GM19468 (cell line): ENCODE measurements around the gene ACTL6B.
A peak's percentile ranks its signal among the peaks of the same experiment; 100 is the strongest.
"Not testable (repeated sequence)": the region's sequence is repeated elsewhere in the genome, so short reads cannot be mapped to it uniquely, and the experiment has no call there.

ENCODE experiments used
- ATAC-seq: cut with Tn5 transposase; IDR thresholded peaks from one replicate; pipeline ENCODE4 v1.9.1; 2021; ENCODE audit warnings: mild to moderate bottlenecking, moderate library complexity, moderate number of reproducible peaks; ENCODE audit not compliant: unreplicated experiment; ENCODE audit errors: extremely low read depth

The ACTL6B gene

DNA sequence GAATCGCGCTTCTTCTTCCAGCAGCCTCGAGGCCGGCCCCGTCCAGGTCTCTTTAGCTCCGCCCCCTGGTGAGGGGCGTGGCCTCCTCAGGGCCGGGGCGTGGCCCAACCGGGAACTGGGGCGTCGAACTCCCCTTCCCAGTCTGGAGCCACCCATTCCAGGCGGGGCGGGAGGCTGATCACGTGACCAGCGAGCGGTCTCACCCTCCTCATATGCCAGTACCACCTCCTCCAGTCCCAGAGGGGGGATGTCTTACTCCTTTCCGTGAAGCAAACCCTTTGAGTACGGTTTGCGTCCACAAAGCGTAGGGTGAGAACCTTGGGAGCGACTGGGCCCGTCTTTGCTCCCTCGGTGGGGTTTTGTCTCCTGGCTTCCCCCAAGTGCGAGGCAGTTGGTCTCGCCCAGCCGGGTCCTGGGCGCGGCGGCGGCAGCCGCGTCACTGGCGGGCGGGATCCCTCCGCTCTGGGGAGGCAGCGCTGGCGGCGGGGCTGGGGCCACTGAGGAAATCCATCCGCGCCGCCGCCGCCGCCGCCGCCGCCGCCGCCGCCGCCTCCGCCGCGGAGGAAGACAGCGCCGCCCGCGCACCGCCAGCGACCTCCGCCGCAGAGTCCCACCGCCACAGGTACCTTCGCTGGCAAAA lies 17.2 kb upstream of the ACTL6B start, which contains the start of gene GNB2:
GNB2 (plus strand) TSS at position 439 of the 640 bp plus-strand sequence. CDS start 2,526 bp downstream, outside the sequence.
- peak; percentile 41 for ATAC-seq

DNA sequence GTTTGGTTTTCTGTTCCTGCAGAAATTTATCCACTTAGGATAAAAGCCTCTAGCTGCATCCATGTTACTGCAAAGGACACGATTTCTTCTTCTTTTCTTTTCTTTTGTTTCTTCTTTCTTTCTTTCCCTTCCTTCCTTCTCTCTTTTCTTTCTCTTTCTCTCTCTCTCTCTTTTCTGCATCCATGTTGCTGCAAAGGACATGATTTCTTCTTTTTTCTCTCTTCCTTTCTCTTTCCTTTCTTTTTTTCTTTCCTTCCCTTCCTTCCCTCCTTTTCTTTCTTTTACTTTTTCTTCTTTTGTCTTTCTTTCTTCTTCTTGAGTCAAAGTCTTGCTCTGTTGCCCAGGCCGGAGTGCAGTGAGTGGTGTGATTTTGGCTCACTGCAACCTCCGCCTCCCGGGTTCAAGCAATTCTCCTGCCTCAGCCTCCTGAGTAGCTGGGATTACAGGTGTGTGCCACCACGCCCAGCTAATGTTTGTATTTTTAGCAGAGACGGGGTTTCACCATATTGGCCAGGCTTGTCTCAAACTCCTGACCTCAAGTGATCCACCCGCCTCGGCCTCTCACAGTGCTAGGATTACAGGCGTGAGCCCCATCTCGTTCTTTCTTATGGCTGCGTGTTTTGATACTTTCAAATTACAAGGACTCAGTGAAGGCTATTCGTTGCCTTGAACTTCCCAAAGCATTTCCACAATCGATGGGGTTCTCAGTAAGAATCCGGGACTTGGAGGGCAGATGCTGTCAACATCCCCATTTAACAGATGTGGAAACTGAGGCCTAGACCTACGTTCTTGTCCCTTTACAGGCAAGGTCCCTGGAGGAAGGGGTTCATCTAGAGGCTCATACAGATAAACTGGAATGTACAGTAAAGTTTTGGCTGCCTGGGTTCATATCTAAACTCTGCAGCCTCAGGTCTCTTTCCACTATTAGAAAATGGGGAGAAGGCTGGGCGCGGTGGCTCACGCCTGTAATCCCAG lies 15.4 kb upstream of the ACTL6B start:
- no peak for ATAC-seq

DNA sequence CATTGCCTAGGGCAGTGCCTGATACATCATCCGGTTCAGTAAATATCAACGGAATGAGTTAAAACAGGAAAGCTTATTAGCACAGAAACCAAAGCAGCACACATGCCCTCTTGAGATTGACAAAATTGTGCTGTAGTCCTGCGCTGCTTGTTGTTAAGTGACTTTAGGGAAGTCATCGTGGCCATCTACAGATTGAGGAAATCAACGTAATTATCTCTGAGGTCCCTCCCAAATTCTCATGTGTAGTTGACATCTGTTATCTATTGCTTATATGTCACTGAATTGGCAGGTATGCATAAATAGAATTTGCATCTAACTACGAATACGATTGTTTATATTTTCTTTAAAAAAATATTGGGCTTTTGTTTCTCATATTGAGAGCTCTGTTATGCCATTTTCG lies 13.8 kb upstream of the ACTL6B start:
- no peak for ATAC-seq

DNA sequence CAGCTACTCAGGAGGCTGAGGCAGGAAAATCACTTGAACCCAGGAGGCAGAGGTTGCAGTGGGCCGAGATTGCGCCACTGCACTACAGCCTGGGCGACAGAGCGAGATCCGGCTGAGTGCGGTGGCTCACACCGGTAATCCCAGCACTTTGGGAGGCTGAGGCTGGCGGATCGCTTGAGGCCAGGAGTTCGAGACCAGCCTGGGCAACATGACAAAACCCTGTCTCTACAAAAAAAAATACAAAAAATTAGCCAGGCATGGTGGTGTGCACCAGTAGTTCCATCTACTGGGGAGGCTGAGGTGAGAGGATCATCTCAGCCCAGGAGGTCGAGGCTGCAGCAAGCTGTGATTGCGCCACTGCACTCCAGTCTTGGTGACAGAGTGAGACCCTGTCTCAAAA lies 12.9 kb upstream of the ACTL6B start:
- ATAC-seq: not testable (repeated sequence)

DNA sequence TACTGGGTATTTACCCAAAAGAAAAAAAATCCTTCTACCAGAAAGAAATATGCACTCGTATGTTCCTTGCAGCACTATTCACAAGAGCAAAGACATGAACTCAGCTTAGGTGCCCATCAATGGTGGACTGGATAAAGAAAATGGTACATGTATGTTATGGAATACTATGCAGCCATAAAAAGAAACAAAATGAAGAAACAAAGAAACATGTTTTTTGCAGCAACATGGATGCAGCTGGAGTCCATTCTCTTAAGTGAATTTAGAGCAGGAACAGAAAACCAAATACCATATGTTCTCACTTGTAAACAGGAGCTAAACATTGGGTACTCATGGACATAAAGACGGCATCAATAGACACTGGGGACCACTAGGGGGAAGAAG lies 11.8 kb upstream of the ACTL6B start:
- no peak for ATAC-seq

DNA sequence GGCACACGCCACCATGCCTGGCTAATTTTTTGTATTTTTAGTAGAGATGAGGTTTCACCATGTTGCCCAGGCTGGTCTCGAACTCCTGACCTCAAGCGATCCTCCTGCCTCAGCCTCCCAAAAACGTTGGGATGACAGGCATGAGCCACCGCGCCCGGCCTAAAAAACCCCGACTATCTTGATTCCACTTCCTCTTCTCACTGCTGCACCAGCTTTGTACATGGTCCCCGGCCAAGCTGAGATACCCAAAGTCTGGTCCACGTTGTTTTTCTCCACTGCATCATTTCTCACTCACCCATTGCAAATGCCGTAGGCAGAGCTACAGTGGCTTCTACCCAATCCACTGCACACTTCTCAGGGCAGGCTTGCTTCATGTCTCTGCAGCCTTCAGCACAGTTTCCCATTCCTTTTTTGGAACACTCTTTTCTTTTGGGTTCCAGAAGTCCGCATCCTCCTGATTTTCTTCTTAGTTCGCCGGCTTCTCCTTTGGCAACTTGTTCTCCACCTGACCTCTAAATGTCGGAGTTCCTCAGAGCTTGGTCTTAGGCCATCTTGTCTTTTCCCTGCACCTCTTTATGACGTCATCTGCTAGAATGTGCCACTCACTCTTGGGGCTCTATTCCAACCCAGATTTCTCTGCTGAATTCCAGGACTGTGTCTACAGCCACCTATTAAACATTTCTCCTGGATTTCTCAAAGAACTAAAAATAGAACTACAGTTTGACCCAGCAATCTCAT lies 11.3 kb upstream of the ACTL6B start:
- ATAC-seq: no peak

DNA sequence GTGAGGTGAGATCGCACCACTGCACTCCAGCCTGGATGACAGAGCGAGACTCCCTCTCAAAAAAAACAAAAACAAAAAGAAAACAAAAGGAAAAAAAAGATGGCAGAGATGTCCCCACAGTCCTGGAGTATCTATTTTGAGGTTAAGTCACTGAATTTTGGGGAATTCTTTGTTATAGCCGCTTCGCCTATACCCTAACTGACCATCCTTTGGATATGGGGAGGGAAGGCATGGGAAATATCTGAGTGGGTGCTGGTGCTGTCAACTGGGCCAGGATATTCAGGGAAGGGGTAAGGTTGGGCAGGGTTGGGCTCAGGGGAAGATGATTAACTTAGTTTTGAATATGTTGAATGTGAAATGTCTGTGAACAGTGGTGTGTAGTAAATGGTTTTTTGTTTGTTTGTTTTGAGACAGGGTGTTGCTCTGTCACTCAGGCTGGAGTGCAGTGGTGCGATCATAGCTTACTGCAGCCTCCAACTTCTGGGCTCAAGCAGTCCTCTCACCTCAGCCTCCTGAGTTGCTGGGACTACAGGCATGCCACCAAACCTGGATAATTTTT lies 9.0 kb upstream of the ACTL6B start:
- no peak for ATAC-seq

DNA sequence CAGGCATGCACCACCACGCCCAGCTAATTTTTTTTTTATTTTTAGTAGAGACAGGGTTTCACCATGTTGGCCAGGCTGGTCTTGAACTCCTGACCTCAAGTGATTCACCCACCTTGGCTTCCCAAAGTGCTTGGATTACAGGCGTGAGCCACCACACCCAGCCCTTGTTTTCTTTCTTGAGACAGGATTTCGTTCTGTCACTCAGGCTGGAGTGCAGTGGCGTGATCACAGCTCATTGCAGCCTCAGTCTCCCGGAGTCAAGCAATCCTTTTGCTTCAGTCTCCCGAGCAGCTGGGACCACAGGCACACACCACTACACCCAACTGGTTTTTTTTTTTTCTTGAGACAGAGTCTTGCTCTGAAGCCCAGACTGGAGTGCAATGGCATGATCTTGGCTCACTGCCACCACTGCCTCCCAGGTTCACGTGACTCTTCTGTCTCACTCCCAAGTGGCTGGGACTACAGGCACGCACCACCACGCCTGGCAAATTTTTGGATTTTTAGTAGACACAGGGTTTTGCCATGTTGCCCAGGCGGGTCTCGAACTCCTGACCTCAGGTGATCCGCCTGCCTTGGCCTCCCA lies 6.0 kb upstream of the ACTL6B start:
- ATAC-seq: not testable (repeated sequence)

DNA sequence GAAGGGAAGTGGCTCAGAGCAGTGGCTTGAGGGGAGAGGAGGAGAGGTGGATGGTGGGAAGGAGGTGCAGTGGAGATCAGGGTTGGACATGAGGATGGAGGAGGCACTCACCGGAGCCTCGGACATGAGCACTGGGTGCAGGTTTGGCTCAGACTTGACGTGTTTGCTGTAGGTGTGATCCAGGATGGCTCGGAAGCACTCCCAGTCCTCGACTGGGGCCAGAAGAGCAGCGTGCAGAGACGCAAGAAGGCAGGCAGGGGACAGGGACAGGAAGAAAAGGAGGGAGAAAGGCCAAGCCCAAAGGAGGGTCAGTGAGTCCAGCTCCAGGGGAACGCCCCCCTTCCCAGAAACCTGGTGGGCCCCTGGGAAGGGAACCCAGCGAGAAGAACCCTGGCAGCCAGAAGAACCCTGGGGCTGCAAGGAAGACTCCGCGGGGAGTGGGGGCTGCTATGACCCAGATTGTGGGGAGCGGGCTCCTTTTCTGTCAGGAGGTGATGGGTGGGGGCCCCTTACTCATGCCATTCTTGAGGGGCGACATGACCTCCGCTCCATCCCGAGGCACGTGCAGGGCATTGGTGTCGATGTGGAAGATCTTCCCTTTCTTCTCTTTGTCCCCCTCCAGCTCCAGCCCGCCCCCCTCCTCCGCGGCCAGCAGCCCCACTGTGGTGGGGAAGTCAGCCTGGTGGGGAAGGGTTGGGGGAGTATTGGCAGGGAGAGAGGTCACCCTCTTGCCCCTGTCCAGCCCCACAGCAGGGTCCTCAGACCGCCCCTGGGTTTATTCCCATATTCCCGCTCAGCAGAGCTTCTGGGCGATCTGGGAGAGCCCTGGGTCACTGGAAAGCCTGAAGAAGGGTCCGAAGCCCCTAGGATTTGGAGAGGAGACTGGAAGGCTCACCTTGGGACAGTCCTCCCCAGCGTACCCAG lies 1.1 kb downstream of the ACTL6B start:
- no peak for ATAC-seq

DNA sequence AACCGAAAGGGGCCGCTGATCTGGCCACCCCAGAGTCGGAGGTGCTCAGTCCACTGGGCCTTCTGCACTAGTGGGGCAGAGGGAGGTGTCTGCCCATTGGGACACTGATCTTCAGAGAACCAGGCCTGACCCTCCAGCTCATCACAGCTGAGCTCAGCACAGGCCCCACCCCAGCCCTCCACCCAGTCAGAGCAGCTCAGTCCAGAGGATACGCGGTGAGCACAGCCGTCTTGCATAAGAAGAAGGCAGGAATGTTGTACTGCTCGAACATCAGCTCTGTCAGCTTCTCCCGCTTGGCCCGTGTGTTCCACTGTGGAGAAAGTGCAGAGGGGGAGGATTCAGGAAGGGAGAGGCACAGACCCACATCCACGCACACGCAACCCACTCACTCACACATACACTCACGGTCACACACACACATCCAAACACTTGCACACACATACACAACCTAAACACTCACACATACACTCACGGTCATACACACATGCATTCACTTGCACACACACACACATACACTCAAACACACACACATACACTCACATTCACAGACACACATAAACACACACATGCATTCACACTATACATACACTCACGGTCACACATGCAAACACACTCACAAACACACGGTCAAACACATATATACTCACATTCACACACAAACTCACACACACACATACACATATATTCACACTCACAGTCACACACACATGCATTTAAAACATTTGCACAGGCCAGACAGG lies 6.3 kb downstream of the ACTL6B start:
- ATAC-seq: no peak

DNA sequence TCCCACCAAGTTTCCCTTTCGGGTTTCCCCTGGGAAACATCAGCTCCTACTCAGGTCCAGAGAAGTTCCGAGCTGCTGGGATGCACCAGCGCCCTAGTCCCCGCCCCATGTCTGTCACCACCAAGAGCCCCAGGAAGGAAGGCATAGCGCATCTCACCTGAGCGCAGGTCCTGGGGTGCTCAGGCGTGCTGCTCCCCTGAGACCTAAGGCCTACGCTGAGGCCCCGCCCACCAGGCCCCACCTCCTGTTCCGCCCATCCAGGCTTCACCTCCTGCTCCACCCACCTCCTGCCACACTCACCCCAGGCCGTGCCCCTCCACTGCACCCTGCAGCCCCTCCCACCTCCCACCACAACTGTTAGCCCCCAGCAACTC lies 13.7 kb downstream of the ACTL6B start:
- ATAC-seq: no peak

DNA sequence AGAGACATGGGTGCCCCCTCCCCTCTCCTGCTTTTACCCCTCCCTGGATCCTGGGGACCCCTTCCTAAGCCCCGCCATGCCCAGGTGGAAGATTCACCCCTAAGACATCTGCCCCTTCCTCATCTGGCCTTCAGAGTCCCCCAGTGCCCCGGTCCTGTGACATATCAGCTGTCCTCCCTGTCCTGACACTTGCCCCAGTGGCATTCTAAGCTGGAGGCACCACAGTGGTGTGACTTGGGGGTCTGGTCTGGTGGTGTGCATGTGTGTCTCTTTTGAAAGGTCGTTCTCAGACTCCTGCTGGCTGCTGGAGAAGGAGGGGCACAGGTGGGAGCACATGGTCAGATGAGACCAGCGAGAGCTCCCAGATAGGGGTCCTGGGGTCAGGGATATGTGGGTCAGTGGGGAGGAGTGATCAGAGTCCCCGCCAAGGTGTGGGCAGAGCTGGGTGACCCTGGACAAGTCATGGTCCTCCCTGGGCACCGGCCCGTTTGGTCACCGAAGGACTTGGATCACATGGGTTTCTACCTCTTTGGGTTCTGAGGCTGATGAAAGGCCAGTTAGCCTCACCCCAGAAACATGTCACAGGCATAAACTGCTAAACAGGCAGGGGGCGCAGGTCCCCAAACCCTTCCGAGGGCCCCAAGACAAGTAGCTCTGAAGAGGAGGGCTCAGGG lies 14.3 kb downstream of the ACTL6B start:
- no peak for ATAC-seq

DNA sequence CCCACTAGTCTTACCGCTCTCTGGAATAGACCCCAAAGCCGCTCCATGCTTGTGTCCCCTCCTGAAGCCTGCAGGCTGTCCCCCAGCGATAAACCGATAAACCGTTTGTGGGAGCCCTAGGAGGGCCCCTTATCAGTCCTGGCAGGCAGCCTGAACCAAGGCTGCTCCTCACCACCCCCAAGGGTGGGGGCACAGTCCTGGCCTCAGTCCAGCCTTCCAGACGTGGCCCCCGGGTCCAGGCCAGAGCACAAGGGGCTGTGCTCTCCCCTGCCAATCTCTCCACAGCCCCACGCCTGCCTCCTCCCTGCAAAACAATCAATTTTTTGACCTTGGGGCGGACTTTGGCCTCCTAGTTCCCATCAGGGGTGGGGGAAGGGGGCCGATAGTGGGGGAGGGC lies 14.8 kb downstream of the ACTL6B start, which contains the start of gene TFR2:
TFR2 (minus strand) TSS at position 90 of the 397 bp plus-strand sequence; CDS start at position 47, 43 bp downstream.
- ATAC-seq: no peak

DNA sequence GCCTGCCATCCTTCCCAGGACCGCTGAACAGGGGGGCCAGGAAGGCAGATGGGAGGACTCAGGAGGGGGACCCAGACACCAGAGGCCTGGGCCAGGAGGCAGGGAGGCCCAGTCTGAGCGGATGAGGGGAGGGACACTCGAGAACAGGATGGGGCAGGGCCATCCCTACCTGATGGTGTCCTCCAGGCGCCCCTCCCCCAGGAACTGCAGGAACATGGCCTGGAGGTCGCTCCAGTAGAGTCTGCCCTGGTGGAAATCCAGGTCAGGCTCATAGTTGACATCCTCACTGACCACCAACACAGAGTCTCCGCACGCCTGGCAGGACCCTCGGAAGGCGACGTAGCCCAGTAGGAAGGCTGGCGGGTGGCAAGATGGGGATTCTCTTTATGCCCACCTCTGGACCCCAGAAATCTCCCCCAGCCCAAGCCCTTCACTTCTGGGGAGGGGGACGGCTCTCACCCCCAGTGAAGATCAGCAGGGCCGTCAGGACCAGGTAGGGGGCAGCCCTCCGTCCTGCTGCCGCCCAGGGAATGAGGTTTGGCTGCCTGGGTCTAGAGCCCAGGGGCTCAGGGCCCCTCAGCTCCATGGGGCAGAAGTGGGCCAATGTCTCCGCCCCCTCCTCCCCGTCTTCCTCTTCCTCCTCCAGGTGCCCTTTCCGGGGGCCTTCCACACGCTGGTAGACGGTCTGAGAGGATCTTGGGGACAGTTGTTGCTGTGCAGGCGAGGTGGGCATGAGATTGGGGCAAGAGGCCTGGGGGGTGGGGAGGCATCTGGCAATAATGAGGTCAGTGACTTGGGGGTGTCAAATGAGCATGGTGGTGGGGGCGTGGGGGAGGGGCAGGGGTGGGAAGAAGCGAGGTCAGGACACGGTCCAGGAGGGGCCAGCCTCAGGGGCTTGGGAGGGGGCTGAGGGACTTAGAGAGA lies 15.5 kb downstream of the ACTL6B start:
- no peak for ATAC-seq

DNA sequence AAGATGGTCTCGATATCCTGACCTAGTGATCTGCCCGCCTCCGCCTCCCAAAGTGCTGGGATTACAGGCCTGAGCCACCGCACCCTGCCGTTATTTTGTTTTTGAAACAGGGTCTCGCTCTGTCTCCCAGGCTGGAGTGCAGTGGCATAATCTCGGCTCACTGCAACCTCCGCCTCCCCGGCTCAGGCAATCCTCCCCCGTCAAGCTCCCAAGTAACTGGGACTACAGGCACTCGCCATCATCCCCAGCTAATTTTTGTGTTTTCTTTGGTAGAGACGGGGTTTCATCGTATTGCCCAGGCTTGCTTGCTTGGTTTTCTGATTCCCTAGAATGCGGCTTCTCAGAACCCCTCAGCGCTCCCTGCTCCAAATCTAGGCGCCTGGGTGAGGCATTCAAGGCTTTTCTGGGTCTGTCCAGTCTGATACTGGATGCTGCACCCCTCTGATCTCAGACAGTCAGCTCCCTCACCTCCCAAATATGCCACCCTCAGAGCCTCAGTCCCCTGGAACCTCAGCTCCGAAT lies 16.2 kb downstream of the ACTL6B start:
- ATAC-seq: no peak

DNA sequence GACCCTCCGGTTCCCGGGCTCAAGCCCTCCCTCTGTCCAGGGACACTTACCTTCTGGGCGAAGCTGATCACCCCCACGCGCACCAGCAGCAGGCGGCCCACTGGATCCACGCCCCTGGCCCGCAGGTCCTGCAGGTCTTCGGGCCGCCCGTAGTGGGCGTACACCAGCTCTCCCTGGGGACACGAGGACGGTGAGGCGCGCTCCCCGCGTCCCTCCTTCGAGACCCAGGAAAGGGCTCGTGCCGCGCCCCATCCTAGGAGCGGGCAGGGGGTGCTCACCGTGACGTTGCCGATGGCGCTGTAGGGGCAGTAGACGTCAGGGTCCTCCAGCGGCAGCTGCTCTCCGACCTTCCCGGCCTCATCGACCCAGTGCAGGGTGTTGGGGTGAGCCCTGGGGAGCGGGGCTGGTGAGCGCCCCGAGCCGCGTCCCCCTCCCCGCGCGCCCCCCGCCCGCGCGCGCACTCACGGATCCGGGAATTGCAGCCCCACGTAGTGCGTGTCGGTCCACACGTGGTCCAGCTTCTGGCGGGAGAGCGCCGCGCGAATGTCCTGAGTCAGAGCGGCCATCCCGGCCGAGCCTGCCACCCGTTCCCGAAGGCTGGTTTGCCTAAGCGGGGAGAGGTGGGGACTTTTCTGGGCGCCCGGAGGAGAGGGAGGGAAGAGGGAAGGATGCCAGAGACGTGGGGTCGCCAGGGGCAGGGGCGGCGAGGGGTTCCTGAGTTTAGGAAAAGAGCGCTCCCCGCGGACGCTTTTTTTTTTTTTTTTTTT lies 23.1 kb downstream of the ACTL6B start:
- ATAC-seq: no peak
